NB4 (cell line): Measurements from ENCODE around the gene PHLDB3.

Source experiments
- DNase-seq: peaks from one replicate; pipeline ENCODE4 v3.0.0; 2010; ENCODE audit warnings: low read depth
- H3K4me3 ChIP-seq: one replicate; pipeline ENCODE4 v1.5.1; 2011; ENCODE audit warnings: mild to moderate bottlenecking, low read depth, low read length, moderate library complexity
- MYC ChIP-seq: IDR thresholded peaks from 2 replicates; pipeline ENCODE4 v1.6.1; 2011; ENCODE audit warnings: low read depth, low read length
- POLR2A ChIP-seq: IDR thresholded peaks from 2 replicates; pipeline ENCODE4 v1.6.1; 2011; ENCODE audit warnings: mild to moderate bottlenecking; ENCODE audit not compliant: insufficient read length; ENCODE audit errors: extremely low read depth
- TF ChIP-seq, protein P1 (sequence below): IDR thresholded peaks from 2 replicates; pipeline ENCODE4 v1.6.1; 2011; ENCODE audit warnings: low read depth, low read length
- TF ChIP-seq, protein P2 (sequence below): IDR thresholded peaks from one replicate; pipeline ENCODE4 v1.5.1; 2012; ENCODE audit warnings: low read depth, low read length

PHLDB3 gene

DNA sequence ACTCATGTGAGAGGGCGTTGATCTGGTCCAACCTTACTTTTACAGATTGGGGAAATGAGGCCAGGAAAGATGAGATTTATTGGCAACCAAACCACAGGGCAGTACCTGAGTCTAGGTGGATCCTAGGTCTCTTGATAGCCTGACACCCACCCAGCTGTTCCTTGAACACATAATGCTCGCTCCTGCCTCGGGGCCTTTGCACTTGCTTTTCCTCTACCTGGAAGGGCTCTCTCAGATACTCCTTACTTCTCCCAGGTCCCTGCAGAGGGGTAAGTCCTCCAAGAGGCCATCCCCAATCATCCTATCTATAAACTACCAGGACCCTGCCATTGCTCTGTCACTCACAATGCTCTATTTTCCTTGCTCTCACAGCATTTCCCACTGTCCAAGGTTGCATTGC is 35.8 kb upstream of the PHLDB3 start:
- no peak for DNase-seq
- TF ChIP-seq, protein P1, sequence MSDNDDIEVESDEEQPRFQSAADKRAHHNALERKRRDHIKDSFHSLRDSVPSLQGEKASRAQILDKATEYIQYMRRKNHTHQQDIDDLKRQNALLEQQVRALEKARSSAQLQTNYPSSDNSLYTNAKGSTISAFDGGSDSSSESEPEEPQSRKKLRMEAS, result no peak
- TF ChIP-seq MYC (no peak), POLR2A (no peak)
- TF ChIP-seq, protein P2, sequence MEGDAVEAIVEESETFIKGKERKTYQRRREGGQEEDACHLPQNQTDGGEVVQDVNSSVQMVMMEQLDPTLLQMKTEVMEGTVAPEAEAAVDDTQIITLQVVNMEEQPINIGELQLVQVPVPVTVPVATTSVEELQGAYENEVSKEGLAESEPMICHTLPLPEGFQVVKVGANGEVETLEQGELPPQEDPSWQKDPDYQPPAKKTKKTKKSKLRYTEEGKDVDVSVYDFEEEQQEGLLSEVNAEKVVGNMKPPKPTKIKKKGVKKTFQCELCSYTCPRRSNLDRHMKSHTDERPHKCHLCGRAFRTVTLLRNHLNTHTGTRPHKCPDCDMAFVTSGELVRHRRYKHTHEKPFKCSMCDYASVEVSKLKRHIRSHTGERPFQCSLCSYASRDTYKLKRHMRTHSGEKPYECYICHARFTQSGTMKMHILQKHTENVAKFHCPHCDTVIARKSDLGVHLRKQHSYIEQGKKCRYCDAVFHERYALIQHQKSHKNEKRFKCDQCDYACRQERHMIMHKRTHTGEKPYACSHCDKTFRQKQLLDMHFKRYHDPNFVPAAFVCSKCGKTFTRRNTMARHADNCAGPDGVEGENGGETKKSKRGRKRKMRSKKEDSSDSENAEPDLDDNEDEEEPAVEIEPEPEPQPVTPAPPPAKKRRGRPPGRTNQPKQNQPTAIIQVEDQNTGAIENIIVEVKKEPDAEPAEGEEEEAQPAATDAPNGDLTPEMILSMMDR, result no peak
- H3K4me3 ChIP-seq, result no peak overlapping the region

DNA sequence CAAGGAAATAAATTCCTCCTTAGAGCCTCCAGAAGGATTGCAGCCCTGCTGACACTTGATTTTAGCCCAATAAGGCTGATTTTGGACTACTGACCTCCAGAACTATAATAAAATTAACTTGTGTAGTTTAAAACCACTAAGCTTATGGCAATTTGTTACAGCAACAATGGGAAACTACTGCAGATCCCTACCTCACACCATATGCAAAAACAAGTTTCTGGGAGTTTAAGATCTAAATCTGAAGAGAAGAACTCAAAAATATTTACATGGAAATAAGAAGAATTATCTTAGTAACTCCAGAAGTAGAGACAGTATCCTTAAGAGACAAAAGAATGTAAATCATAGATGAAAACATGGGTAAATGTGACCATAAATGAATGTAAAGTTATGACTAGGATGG is 34.4 kb upstream of the PHLDB3 start:
- H3K4me3 ChIP-seq, result no peak overlapping the region
- no peak for DNase-seq
- TF ChIP-seq, protein P2, result no peak
- TF ChIP-seq, protein P1, result no peak
- TF ChIP-seq MYC (no peak), POLR2A (no peak)

DNA sequence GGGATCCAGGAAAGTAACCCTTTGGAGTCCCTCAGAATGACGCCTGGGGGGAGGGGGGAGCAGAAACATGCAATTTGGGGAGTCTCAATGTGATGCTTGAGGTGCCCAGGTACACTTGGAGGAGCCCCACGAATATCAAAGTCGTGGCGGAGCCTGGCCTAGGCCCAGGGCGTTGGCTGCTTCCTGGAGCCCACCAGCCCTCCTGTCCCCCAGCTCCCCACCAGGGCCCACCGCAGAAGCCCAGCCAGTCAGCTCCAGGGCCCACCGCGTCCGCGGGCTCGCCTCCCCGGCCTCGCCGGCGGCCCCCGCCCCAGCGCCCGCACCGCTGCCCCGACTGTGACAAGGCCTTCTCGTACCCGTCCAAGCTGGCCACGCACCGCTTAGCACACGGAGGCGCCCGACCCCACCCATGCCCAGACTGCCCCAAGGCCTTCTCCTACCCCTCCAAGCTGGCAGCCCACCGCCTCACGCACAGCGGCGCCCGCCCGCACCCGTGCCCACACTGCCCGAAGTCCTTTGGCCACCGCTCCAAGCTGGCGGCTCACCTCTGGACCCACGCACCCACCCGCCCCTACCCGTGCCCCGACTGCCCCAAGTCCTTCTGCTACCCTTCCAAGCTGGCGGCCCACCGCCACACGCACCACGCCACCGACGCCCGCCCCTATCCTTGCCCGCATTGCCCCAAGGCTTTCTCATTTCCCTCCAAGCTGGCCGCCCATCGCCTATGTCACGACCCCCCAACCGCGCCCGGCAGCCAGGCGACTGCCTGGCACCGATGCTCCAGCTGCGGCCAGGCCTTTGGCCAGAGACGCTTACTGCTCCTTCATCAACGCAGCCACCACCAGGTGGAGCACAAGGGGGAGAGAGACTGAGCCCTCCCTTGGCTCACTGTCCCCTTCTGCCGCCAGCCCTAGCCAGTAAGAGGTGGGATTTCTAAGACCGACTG is 30.5 kb upstream of the PHLDB3 start:
- DNase-seq, result peak; percentile 34
- TF ChIP-seq, protein P2, result peak; percentile 8
- TF ChIP-seq MYC, result no peak
- H3K4me3 ChIP-seq, result no peak overlapping the region

DNA sequence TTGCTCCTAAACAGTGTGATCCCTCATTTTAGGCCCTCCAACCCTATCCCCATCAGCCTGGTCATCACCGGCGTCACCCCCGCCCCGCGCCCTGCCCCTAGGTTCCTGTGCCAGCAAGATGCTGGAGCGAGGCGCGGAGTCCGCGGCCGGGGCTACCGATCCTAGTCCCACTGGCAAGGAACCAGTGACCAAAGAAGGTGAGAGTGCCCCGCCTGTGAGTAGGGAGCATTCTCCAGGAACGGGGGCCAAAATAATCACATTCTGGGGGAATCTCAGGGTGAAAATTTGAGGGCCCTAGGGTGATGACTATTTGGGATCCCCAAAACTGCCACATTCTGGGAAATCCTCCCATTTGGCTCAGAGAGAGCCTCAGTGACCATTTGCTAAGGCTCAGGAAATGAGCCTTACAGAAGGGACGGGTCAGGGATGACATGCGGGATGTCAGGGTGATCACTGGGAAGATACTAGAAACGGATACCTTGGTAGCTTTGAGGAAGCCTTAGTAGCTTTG is 29.8 kb upstream of the PHLDB3 start:
- no peak overlapping the region for H3K4me3 ChIP-seq
- no peak for DNase-seq
- TF ChIP-seq MYC (no peak), POLR2A (no peak)
- TF ChIP-seq, protein P1, result no peak
- TF ChIP-seq, protein P2, result no peak

DNA sequence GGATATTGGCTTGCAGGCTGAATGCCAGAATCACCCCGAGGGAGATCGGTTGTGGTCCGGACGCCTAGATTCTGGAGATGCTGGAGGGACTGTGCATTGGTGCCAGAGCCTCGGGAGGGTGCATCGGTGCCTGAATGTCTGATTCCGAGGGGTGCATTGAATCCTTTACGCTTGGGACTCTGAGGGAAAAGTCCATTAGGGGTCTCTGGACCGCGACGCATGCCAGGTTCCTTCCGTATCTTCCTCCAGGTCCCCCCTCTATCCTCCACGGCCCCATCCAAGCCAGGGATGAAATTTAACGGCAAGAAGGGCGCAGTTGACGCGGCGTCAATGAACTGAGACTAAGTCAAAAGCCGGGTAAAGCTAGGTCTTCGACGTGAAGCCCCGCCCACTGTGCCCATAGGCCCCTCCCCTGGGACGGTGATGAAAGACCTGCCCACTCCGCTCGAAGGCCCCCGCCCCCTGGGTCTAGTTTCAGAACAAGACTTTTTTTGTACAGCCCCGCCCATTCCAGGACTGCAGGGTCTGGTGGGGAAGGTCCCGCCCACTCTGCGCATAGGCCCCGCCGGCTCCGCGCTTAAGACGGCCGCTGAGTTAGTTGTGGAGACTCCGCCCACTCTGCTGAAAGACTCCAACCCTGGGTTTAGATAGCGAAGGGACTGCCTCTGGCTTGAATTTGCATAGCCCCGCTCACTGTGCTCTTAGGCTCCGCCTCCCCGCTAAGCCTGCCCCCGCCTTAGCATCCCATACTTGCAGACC is 29.2 kb upstream of the PHLDB3 start:
- TF ChIP-seq, protein P1, result 0 out of 2 replicates have a peak, but pooled peaks have one; percentile 5
- TF ChIP-seq, protein P2, result no peak
- peak overlapping the region; percentile 57 for H3K4me3 ChIP-seq
- peak; percentile 97 for DNase-seq
